A673 (cell line): ENCODE data around the gene NPLOC4.

Source experiments
- CTCF ChIP-seq: fragments of 300-800, 200-600 bp; sonication (generic); conservative IDR thresholded peaks from 2 replicates; pipeline ENCODE4 v1.5.1; 2017; ENCODE audit warnings: low read depth, mild to moderate bottlenecking, antibody characterized with exemption, low read length, moderate library complexity, mixed read lengths
- EZH2 ChIP-seq: fragments of 200-600 bp; sonication (generic); IDR thresholded peaks from 2 replicates; pipeline ENCODE4 v1.6.1; 2017; ENCODE audit warnings: borderline replicate concordance, low read depth, mild to moderate bottlenecking, mixed read lengths, antibody characterized with exemption, low read length; ENCODE audit not compliant: poor library complexity, severe bottlenecking

GRCh38 chr17:81655378-81656117 lies 18.6 kb upstream of the NPLOC4 start:
- TF ChIP-seq CTCF = no peak
- TF ChIP-seq EZH2 = no peak
